ENCODE measurements around the gene FGF12. TPM values are rescaled to one million over a fixed set of nuclear protein-coding genes. Genes with fewer than 3 reads are reported as not detected.
"Not testable (repeated sequence)": the region's sequence is repeated elsewhere in the genome, so short reads cannot be mapped to it uniquely, and the experiment has no call there.

The FGF12 gene
- total RNA-seq (0.17 TPM in 1 of 2 replicates, not detected in the other), polyA plus RNA-seq (0.03 TPM in 1 of 2 replicates, not detected in the other), polyA minus RNA-seq (0.07 TPM in 1 of 2 replicates, not detected in the other)
- total RNA-seq (2013): 0.14 TPM

DNA sequence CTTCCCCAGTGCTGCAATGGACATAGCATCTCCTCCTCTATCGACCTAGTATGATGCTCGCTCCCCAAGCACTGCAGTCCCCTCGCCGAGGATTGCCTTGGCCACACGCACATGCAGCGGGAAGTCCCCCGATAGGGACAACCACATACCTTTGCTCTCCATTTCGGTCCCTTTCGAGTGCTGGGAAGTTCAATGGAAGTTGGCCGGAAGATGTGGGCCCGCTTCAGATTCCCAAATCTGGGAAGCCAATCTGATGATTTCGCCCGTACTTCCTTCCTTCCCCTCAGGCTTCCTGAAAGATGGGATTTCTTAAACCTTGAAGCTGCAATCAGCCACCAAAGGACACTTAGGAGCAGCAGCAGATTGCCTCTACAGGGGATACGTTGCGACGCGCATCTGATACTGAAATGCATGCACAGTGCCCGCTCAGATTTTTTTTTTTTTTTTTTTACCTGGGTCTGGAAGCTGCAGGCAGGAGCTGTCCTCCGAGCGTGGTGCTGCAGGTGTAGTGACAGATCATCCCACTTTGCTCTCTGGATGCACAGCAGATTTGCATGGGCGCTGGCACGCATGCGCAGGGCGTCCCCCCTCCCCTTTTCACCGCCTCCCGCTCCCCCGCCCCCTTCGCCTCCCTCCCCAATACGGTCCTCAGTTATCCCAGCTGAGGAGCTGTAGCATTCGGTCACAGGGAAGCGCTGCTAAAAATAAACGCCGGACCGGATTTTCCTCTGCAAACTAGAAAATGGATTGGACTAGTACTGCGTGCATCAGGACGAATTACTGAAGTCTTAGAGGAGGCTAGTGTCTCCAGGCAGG, at the start of gene FGF12:
Gene FGF12, minus strand, starts transcription at position 510 of the 816 bp plus-strand sequence.
- no peaks in the 10 kb centered on the region for H3K9me3 Mint-ChIP-seq (ENCODE audit: insufficient read depth)
- 13% methylated on average over 21 of the region's 36 CpGs for WGBS (ENCODE audit: insufficient coverage)
- peaks cover 9% of the 10 kb centered on the region for H3K4me1 Mint-ChIP-seq
- ChIA-PET CTCF (no interaction called here), POLR2A (no interaction called here)
- no peaks in the 10 kb centered on the region for H4K20me1 ChIP-seq (ENCODE audit: control insufficient read depth, insufficient read depth, low read length, poor library complexity, severe bottlenecking)
- H3K79me2 ChIP-seq (ENCODE audit: control insufficient read depth, insufficient read depth, low read length): no peaks in the 10 kb centered on the region
- no peak within 1 kb of the TSS for H3K4me3 ChIP-seq (ENCODE audit: control extremely low read depth in 1 of 5, extremely low read depth in 1 of 5, insufficient read depth in 1 of 5, low read depth in 2 of 5, low read length in 4 of 5)
- H3K9ac ChIP-seq (ENCODE audit: low read length): no peak within 1 kb of the TSS
- intact Hi-C loops (cut with micrococcal nuclease): no loop called here
- no peaks in the 10 kb centered on the region for H3K9me3 ChIP-seq (ENCODE audit: control extremely low read depth in 1 of 3, control insufficient read depth in 2 of 3, insufficient read depth in 1 of 3, low read length in 2 of 3)
- no peak for ATAC-seq (ENCODE audit: low read depth)
- peaks cover 30% of the 10 kb centered on the region for H3K27me3 Mint-ChIP-seq
- no peak within 1 kb of the TSS for H2AFZ ChIP-seq (ENCODE audit: insufficient read depth, low read depth, low read length, poor library complexity, severe bottlenecking)
- no peak for DNase-seq
- peaks cover 0 to 5% (median 0%) of the 10 kb centered on the region in 4 experiments for H3K27me3 ChIP-seq (replicated peaks in 1 of 4; ENCODE audit: control extremely low read depth in 1 of 4, control insufficient read depth in 3 of 4, insufficient read depth in 4 of 4, low read length in 3 of 4)
- H3K4me2 ChIP-seq (replicated peaks; ENCODE audit: low read depth, low read length, poor library complexity, severe bottlenecking): no peak within 1 kb of the TSS
- H3K27ac Mint-ChIP-seq: no peak within 1 kb of the TSS
- no peak within 1 kb of the TSS for H3K4me3 Mint-ChIP-seq
- no peak for TF ChIP-seq EZH2 (IDR thresholded peaks at IDR 0.05; ENCODE audit: borderline replicate concordance, insufficient read depth, low read depth, low read length, poor library complexity, severe bottlenecking)
- TF ChIP-seq, protein P1, sequence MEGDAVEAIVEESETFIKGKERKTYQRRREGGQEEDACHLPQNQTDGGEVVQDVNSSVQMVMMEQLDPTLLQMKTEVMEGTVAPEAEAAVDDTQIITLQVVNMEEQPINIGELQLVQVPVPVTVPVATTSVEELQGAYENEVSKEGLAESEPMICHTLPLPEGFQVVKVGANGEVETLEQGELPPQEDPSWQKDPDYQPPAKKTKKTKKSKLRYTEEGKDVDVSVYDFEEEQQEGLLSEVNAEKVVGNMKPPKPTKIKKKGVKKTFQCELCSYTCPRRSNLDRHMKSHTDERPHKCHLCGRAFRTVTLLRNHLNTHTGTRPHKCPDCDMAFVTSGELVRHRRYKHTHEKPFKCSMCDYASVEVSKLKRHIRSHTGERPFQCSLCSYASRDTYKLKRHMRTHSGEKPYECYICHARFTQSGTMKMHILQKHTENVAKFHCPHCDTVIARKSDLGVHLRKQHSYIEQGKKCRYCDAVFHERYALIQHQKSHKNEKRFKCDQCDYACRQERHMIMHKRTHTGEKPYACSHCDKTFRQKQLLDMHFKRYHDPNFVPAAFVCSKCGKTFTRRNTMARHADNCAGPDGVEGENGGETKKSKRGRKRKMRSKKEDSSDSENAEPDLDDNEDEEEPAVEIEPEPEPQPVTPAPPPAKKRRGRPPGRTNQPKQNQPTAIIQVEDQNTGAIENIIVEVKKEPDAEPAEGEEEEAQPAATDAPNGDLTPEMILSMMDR (IDR thresholded peaks at IDR 0.05): no peak
- no peaks in the 10 kb centered on the region for H3K36me3 ChIP-seq (replicated peaks in 1 of 2; ENCODE audit: control extremely low read depth in 1 of 2, control insufficient read depth in 1 of 2, extremely low read depth in 1 of 2, insufficient read depth in 2 of 2, low read length in 1 of 2)
- no peak within 1 kb of the TSS for H3K27ac ChIP-seq (ENCODE audit: low read length in 2 of 2)
- peaks cover 0 to 3% of the 10 kb centered on the region in 2 donors for H3K4me1 ChIP-seq (ENCODE audit: control insufficient read depth in 2 of 2, insufficient read depth in 2 of 2, low read length in 2 of 2)

DNA sequence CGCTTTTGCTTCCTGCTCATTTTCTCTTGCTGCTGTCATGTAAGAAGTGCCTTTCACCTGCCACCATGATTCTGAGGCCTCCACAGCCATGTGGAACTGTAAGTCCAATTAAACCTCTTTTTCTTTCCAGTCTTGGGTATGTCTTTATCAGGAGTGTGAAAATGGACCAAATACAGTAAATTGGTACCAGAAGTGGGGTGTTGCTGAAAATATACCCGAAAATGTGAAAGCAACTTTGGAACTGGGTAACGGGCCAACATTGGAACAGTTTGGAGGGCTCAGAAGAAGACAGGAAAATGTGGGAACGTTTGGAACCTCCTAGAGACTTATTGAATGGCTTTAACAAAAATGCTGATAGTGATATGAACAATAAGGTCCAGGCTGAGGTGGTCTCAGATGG, 47.0 kb upstream of the FGF12 start:
- ATAC-seq (ENCODE audit: low read depth); H3K4me3 ChIP-seq (ENCODE audit: control extremely low read depth in 1 of 5, extremely low read depth in 1 of 5, insufficient read depth in 1 of 5, low read depth in 2 of 5, low read length in 4 of 5); H3K4me3 Mint-ChIP-seq; H3K4me2 ChIP-seq (replicated peaks; ENCODE audit: low read depth, low read length, poor library complexity, severe bottlenecking); H3K79me2 ChIP-seq (ENCODE audit: control insufficient read depth, insufficient read depth, low read length); H3K36me3 ChIP-seq (replicated peaks in 1 of 2; ENCODE audit: control extremely low read depth in 1 of 2, control insufficient read depth in 1 of 2, extremely low read depth in 1 of 2, insufficient read depth in 2 of 2, low read length in 1 of 2); DNase-seq; H3K9me3 ChIP-seq (ENCODE audit: control extremely low read depth in 1 of 3, control insufficient read depth in 2 of 3, insufficient read depth in 1 of 3, low read length in 2 of 3); H2AFZ ChIP-seq (ENCODE audit: insufficient read depth, low read depth, low read length, poor library complexity, severe bottlenecking); CTCF ChIA-PET; H3K27ac Mint-ChIP-seq; H4K20me1 ChIP-seq (ENCODE audit: control insufficient read depth, insufficient read depth, low read length, poor library complexity, severe bottlenecking); H3K9ac ChIP-seq (ENCODE audit: low read length); intact Hi-C loops (cut with micrococcal nuclease); POLR2A ChIA-PET; H3K27me3 ChIP-seq (replicated peaks in 1 of 4; ENCODE audit: control extremely low read depth in 1 of 4, control insufficient read depth in 3 of 4, insufficient read depth in 4 of 4, low read length in 3 of 4); H3K27ac ChIP-seq (ENCODE audit: low read length in 2 of 2); H3K4me1 Mint-ChIP-seq; H3K4me1 ChIP-seq (ENCODE audit: control insufficient read depth in 2 of 2, insufficient read depth in 2 of 2, low read length in 2 of 2); H3K9me3 Mint-ChIP-seq (ENCODE audit: insufficient read depth): not testable (repeated sequence)
- peaks cover 16% of the 10 kb centered on the region for H3K27me3 Mint-ChIP-seq
- WGBS (ENCODE audit: insufficient coverage): 63% methylated on average over 3 of the region's 4 CpGs
